Measurements from ENCODE around the gene ADCY4.

The ADCY4 gene

GRCh38 chr14:24324024-24324423 lies 10.8 kb downstream of the ADCY4 start:
- 78% methylated on average over 4 of the region's 6 CpGs for WGBS
- Histone ChIP-seq H4K8ac (ENCODE audit: low read length) (no peak overlapping the region), H3K4me2 (ENCODE audit: low read length, poor library complexity, severe bottlenecking) (no peak overlapping the region), H2BK5ac (ENCODE audit: low read depth, low read length, poor library complexity, severe bottlenecking) (no peak overlapping the region), H3K18ac (ENCODE audit: low read depth in 1 of 2, low read length in 2 of 2) (no peak overlapping the region), H3K4me3 (ENCODE audit: insufficient read depth in 1 of 2, low read depth in 1 of 2, low read length in 2 of 2) (no peak overlapping the region), H2AK5ac (ENCODE audit: low read length, severe bottlenecking) (no peak overlapping the region), H2BK120ac (ENCODE audit: low read depth, low read length) (no peak overlapping the region), H3K9me3 (ENCODE audit: control insufficient read depth, low read length) (no peaks in the 10 kb centered on the region), H2BK15ac (ENCODE audit: low read depth, poor library complexity, severe bottlenecking) (no peak overlapping the region), H2AFZ (ENCODE audit: low read depth, low read length) (no peak overlapping the region), H4K91ac (ENCODE audit: low read length) (peak overlapping the region; percentile 78), H3K14ac (ENCODE audit: low read length in 2 of 2) (no peak overlapping the region), H3K23ac (ENCODE audit: low read length in 2 of 2) (no peak overlapping the region), H2BK12ac (ENCODE audit: low read length in 2 of 2) (no peak overlapping the region), H3K27me3 (ENCODE audit: control insufficient read depth in 1 of 2, insufficient read depth in 1 of 2, low read length in 2 of 2) (peaks cover 4 to 48% of the 10 kb centered on the region in 2 experiments), H3K79me1 (replicated peaks; ENCODE audit: low read length, poor library complexity, severe bottlenecking) (no peaks in the 10 kb centered on the region), H3K4ac (ENCODE audit: low read depth in 1 of 2, low read length in 2 of 2) (no peak overlapping the region), H3K4me1 (ENCODE audit: control insufficient read depth, insufficient read depth, low read depth, low read length) (peaks cover 6% of the 10 kb centered on the region), H3K36me3 (ENCODE audit: control insufficient read depth in 1 of 2, insufficient read depth in 2 of 2, low read depth in 1 of 2, low read length in 2 of 2) (no peaks in the 10 kb centered on the region), H3K9ac (ENCODE audit: low read length) (no peak overlapping the region), H3K27ac (ENCODE audit: low read length, poor library complexity, severe bottlenecking) (no peak overlapping the region)
- no peak for DNase-seq

DNA sequence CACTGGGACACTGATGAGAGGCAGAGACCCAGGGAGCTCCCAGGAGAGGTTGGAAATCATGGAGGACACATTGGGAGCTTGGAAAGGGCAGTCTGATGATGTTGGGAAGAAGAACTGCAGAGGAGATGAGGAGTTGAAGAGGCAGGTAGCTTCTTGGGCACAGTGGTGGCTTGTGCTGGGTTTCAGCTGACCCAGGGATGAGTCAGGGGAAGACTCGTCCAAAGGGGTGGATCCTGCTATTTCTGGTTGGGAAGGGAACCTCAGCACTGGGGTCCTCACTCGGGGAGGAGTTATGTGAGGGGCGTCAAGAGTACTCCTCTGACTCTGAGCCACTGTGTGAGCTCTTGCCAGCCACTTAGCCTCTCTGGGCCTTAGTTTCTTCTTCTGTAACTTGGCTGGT lies 11.5 kb downstream of the ADCY4 start:
- Histone ChIP-seq H3K4ac (ENCODE audit: low read depth in 1 of 2, low read length in 2 of 2) (no peak overlapping the region), H2BK5ac (ENCODE audit: low read depth, low read length, poor library complexity, severe bottlenecking) (no peak overlapping the region), H3K36me3 (ENCODE audit: control insufficient read depth in 1 of 2, insufficient read depth in 2 of 2, low read depth in 1 of 2, low read length in 2 of 2) (no peaks in the 10 kb centered on the region), H2AK5ac (ENCODE audit: low read length, severe bottlenecking) (no peak overlapping the region), H3K4me1 (ENCODE audit: control insufficient read depth, insufficient read depth, low read depth, low read length) (peaks cover 6% of the 10 kb centered on the region), H3K4me2 (ENCODE audit: low read length, poor library complexity, severe bottlenecking) (no peak overlapping the region), H3K27me3 (ENCODE audit: control insufficient read depth in 1 of 2, insufficient read depth in 1 of 2, low read length in 2 of 2) (peaks cover 4 to 54% of the 10 kb centered on the region in 2 experiments), H3K23ac (ENCODE audit: low read length in 2 of 2) (no peak overlapping the region), H2AFZ (ENCODE audit: low read depth, low read length) (no peak overlapping the region), H2BK120ac (ENCODE audit: low read depth, low read length) (no peak overlapping the region), H4K91ac (ENCODE audit: low read length) (no peak overlapping the region), H4K8ac (ENCODE audit: low read length) (no peak overlapping the region), H3K9ac (ENCODE audit: low read length) (no peak overlapping the region), H3K9me3 (ENCODE audit: control insufficient read depth, low read length) (no peaks in the 10 kb centered on the region), H3K27ac (ENCODE audit: low read length, poor library complexity, severe bottlenecking) (no peak overlapping the region), H3K4me3 (ENCODE audit: insufficient read depth in 1 of 2, low read depth in 1 of 2, low read length in 2 of 2) (no peak overlapping the region), H2BK15ac (ENCODE audit: low read depth, poor library complexity, severe bottlenecking) (no peak overlapping the region), H3K79me1 (replicated peaks; ENCODE audit: low read length, poor library complexity, severe bottlenecking) (no peaks in the 10 kb centered on the region), H3K18ac (ENCODE audit: low read depth in 1 of 2, low read length in 2 of 2) (no peak overlapping the region), H2BK12ac (ENCODE audit: low read length in 2 of 2) (no peak overlapping the region), H3K14ac (ENCODE audit: low read length in 2 of 2) (no peak overlapping the region)
- DNase-seq = no peak
- WGBS = 49% methylated on average over 3 of the region's 3 CpGs

- Histone ChIP-seq H2BK120ac (ENCODE audit: low read depth, low read length) (no peak overlapping the region), H2AK5ac (ENCODE audit: low read length, severe bottlenecking) (no peak overlapping the region), H3K4ac (ENCODE audit: low read depth in 1 of 2, low read length in 2 of 2) (no peak overlapping the region), H3K9me3 (ENCODE audit: control insufficient read depth, low read length) (no peaks in the 10 kb centered on the region), H3K79me1 (replicated peaks; ENCODE audit: low read length, poor library complexity, severe bottlenecking) (no peaks in the 10 kb centered on the region), H3K27me3 (ENCODE audit: control insufficient read depth in 1 of 2, insufficient read depth in 1 of 2, low read length in 2 of 2) (peaks cover 4 to 61% of the 10 kb centered on the region in 2 experiments), H3K36me3 (ENCODE audit: control insufficient read depth in 1 of 2, insufficient read depth in 2 of 2, low read depth in 1 of 2, low read length in 2 of 2) (no peaks in the 10 kb centered on the region), H2BK15ac (ENCODE audit: low read depth, poor library complexity, severe bottlenecking) (no peak overlapping the region), H3K4me3 (ENCODE audit: insufficient read depth in 1 of 2, low read depth in 1 of 2, low read length in 2 of 2) (no peak overlapping the region), H3K27ac (ENCODE audit: low read length, poor library complexity, severe bottlenecking) (no peak overlapping the region), H2BK12ac (ENCODE audit: low read length in 2 of 2) (no peak overlapping the region), H4K8ac (ENCODE audit: low read length) (no peak overlapping the region), H2AFZ (ENCODE audit: low read depth, low read length) (no peak overlapping the region), H3K4me1 (ENCODE audit: control insufficient read depth, insufficient read depth, low read depth, low read length) (peaks cover 6% of the 10 kb centered on the region), H3K18ac (ENCODE audit: low read depth in 1 of 2, low read length in 2 of 2) (no peak overlapping the region), H3K23ac (ENCODE audit: low read length in 2 of 2) (no peak overlapping the region), H3K4me2 (ENCODE audit: low read length, poor library complexity, severe bottlenecking) (no peak overlapping the region), H4K91ac (ENCODE audit: low read length) (no peak overlapping the region), H3K9ac (ENCODE audit: low read length) (no peak overlapping the region), H2BK5ac (ENCODE audit: low read depth, low read length, poor library complexity, severe bottlenecking) (no peak overlapping the region), H3K14ac (ENCODE audit: low read length in 2 of 2) (no peak overlapping the region)
- no peak for DNase-seq
- WGBS = 78% methylated on average over 10 of the region's 10 CpGs
Measured at GRCh38 chr14:24322672-24323071, 12.2 kb downstream of the ADCY4 start.

- no peak overlapping the region for H3K4me2 ChIP-seq (ENCODE audit: low read length, poor library complexity, severe bottlenecking)
- H3K9ac ChIP-seq (ENCODE audit: low read length) = no peak overlapping the region
- no peak overlapping the region for H3K23ac ChIP-seq (ENCODE audit: low read length in 2 of 2)
- H3K4ac ChIP-seq (ENCODE audit: low read depth in 1 of 2, low read length in 2 of 2) = no peak overlapping the region
- no peak overlapping the region for H4K91ac ChIP-seq (ENCODE audit: low read length)
- no peak for DNase-seq
- H3K4me1 ChIP-seq (ENCODE audit: control insufficient read depth, insufficient read depth, low read depth, low read length) = peaks cover 6% of the 10 kb centered on the region
- H2BK120ac ChIP-seq (ENCODE audit: low read depth, low read length) = no peak overlapping the region
- no peak overlapping the region for H2BK12ac ChIP-seq (ENCODE audit: low read length in 2 of 2)
- no peak overlapping the region for H4K8ac ChIP-seq (ENCODE audit: low read length)
- H3K27me3 ChIP-seq (ENCODE audit: control insufficient read depth in 1 of 2, insufficient read depth in 1 of 2, low read length in 2 of 2) = peaks cover 4 to 61% of the 10 kb centered on the region in 2 experiments
- H2BK5ac ChIP-seq (ENCODE audit: low read depth, low read length, poor library complexity, severe bottlenecking) = no peak overlapping the region
- no peaks in the 10 kb centered on the region for H3K79me1 ChIP-seq (replicated peaks; ENCODE audit: low read length, poor library complexity, severe bottlenecking)
- WGBS = 74% methylated on average over 11 of the region's 14 CpGs
- no peak overlapping the region for H3K18ac ChIP-seq (ENCODE audit: low read depth in 1 of 2, low read length in 2 of 2)
- H2BK15ac ChIP-seq (ENCODE audit: low read depth, poor library complexity, severe bottlenecking) = no peak overlapping the region
- no peaks in the 10 kb centered on the region for H3K9me3 ChIP-seq (ENCODE audit: control insufficient read depth, low read length)
- H3K36me3 ChIP-seq (ENCODE audit: control insufficient read depth in 1 of 2, insufficient read depth in 2 of 2, low read depth in 1 of 2, low read length in 2 of 2) = no peaks in the 10 kb centered on the region
- H2AFZ ChIP-seq (ENCODE audit: low read depth, low read length) = no peak overlapping the region
- H3K4me3 ChIP-seq (ENCODE audit: insufficient read depth in 1 of 2, low read depth in 1 of 2, low read length in 2 of 2) = no peak overlapping the region
- no peak overlapping the region for H3K14ac ChIP-seq (ENCODE audit: low read length in 2 of 2)
- H3K27ac ChIP-seq (ENCODE audit: low read length, poor library complexity, severe bottlenecking) = no peak overlapping the region
- no peak overlapping the region for H2AK5ac ChIP-seq (ENCODE audit: low read length, severe bottlenecking)
Measured at GRCh38 chr14:24321212-24321975, 13.5 kb downstream of the ADCY4 start.

Measured in mesenchymal stem cell (in vitro differentiated cells and primary cell).